ENCODE results near the gene PRMT2.

PRMT2 gene

DNA sequence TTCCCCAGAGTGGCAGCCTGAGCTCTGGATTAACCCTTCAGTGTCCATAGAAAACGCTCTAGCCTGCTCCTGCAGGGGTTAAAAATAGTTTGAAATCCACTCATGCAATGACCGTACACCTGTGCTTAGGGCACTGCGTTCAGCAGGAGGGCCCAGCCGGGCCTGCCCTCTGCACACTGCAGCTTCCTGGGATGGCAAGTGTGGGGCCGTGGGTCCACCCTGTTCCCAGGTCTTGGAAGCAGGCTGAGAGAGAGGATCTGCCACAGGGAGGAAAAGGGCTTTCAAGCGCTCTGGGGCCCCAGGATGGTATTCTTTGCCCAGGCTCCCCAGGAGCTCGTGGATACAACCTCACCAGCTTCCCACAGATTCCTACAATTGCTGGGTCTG is 29.1 kb upstream of the PRMT2 start:
- FAIRE-seq (no peak), DNase-seq (ENCODE audit: insufficient read length, low spot score) (no peak)
- TF ChIP-seq, protein P1, sequence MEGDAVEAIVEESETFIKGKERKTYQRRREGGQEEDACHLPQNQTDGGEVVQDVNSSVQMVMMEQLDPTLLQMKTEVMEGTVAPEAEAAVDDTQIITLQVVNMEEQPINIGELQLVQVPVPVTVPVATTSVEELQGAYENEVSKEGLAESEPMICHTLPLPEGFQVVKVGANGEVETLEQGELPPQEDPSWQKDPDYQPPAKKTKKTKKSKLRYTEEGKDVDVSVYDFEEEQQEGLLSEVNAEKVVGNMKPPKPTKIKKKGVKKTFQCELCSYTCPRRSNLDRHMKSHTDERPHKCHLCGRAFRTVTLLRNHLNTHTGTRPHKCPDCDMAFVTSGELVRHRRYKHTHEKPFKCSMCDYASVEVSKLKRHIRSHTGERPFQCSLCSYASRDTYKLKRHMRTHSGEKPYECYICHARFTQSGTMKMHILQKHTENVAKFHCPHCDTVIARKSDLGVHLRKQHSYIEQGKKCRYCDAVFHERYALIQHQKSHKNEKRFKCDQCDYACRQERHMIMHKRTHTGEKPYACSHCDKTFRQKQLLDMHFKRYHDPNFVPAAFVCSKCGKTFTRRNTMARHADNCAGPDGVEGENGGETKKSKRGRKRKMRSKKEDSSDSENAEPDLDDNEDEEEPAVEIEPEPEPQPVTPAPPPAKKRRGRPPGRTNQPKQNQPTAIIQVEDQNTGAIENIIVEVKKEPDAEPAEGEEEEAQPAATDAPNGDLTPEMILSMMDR (IDR thresholded peaks at IDR 0.05; ENCODE audit: insufficient read depth, missing control alignments): no peak

- no peak for FAIRE-seq
- TF ChIP-seq, protein P1 (IDR thresholded peaks at IDR 0.05; ENCODE audit: insufficient read depth, missing control alignments): no peak
- DNase-seq (ENCODE audit: insufficient read length, low spot score): no peak
These were observed 27.8 kb upstream of the PRMT2 start for GRCh38 chr21:46607636-46608035.

GRCh38 chr21:46608672-46609111 is 26.8 kb upstream of the PRMT2 start:
- FAIRE-seq (no peak), DNase-seq (ENCODE audit: insufficient read length, low spot score) (no peak)
- TF ChIP-seq, protein P1 (IDR thresholded peaks at IDR 0.05; ENCODE audit: insufficient read depth, missing control alignments): no peak

DNA sequence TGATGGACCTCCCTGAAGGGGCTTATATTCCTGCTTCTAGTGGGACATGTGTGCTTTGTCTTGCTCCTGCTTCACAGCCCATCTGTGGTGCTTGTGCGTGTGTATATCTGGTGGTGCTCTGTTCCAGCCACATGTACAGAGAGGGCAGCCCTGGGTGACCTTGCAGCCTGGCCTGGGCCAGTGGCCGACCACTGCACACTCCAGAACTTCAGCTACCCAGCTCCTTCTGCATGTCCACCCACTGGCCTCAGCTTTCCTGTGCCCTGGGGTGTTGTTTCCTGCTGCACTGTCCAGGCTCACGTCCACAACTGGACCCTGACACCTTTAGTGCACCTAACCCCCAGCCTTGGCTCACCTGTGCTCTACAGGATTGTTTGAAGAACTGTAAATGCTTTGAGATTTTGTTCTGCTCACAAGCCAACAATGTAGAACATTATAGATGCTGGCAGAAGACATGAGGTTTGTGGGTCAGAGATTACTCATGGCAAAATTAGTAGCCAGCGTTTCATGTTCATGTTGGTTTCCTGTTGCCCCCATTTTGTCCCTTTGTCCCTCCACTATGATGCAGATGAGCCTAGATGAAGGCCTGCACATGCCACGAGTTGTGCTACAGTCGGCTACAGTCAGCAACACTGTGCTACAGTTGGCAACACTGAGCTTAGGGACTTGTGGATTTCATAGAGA is 25.3 kb upstream of the PRMT2 start:
- no peak for DNase-seq (ENCODE audit: insufficient read length, low spot score)
- TF ChIP-seq, protein P1 (IDR thresholded peaks at IDR 0.05; ENCODE audit: insufficient read depth, missing control alignments): no peak
- no peak for FAIRE-seq

DNA sequence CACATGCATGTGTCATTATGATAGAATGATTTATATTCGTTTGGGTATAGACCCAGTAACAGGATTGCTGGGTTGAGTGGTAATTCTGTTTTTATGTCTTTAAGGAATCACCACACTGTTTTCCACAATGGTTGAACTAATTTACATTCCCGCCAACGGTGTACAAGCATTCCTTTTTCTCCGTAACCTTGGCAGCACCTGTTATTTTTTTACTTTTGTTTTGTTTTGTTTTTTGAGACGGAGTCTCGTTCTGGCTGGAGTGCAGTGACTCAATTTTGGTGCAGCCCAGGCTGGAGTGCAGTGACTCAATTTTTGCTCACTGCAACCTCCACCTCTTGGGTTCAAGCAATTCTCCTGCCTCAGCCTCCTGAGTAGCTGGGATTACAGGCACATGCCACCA is 22.1 kb upstream of the PRMT2 start:
- FAIRE-seq (no peak), DNase-seq (ENCODE audit: insufficient read length, low spot score) (no peak)
- TF ChIP-seq, protein P1 (IDR thresholded peaks at IDR 0.05; ENCODE audit: insufficient read depth, missing control alignments): no peak

DNA sequence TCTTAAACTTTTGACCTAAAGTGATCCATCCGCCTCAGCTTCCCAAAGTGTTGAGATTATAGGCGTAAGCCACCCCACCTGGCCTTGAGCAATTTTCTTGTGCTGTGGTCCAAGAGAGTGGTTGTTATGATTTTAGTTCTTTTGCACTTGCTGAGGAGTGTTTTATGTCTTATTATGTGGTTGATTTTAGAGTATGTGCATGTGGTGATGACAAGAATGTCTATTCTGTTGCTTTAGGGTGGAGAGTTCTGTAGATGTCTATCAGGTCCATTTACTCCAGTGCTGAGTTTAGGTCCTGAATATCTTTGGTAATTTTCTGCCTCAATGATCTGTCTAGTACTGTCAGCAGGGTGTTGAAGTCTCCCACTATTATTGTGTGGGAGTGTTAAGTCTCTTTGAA is 19.4 kb upstream of the PRMT2 start:
- TF ChIP-seq, protein P1 (IDR thresholded peaks at IDR 0.05; ENCODE audit: insufficient read depth, missing control alignments): no peak
- FAIRE-seq: no peak
- no peak for DNase-seq (ENCODE audit: insufficient read length, low spot score)

DNA sequence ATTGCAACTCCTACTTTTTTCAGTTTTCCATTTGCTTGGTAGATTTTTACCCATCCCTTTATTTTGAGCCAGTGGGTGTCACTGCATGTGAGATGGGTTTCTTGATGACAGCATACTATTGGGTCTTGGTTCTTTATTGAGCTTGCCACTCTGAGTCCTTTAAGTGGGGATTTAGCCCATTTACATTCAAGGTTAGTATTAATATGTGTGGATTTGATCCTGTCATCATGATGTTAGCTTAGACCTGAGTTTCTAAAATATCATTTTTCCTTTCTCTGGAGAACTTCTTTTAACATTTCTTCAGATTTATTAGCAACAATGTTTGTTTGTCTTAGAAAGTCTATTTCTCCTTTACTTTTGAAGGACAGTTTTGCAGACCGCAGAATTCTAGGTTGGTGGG is 18.8 kb upstream of the PRMT2 start:
- FAIRE-seq (no peak), DNase-seq (ENCODE audit: insufficient read length, low spot score) (no peak)
- TF ChIP-seq, protein P1 (IDR thresholded peaks at IDR 0.05; ENCODE audit: insufficient read depth, missing control alignments): no peak

Measured in D721Med (cell line).